SK-N-SH (cell line): ENCODE data around the gene DGCR6.
"Not testable (repeated sequence)": the region's sequence is repeated elsewhere in the genome, so short reads cannot be mapped to it uniquely, and the experiment has no call there.

Experiments
- CTCF ChIP-seq: fragments of 200-600 bp; sonication (generic); IDR thresholded peaks from 2 replicates; pipeline ENCODE4 v1.6.1; 2017; ENCODE audit warnings: antibody characterized with exemption, mild to moderate bottlenecking, moderate library complexity
- EP300 ChIP-seq, 2 experiments: IDR thresholded peaks; 2 replicates each; pipeline versions ENCODE4 v1.4.0 to v1.6.1; 2012; ENCODE audit warnings: borderline replicate concordance in 1 of 2, low read depth in 1 of 2, low read length in 1 of 2
- FOXM1 ChIP-seq: IDR thresholded peaks from 2 replicates; pipeline ENCODE4 v1.4.0; 2012; ENCODE audit warnings: low read depth, mild to moderate bottlenecking
- PBX3 ChIP-seq: IDR thresholded peaks from 2 replicates; pipeline ENCODE4; 2012
- POLR2AphosphoS5 ChIP-seq: IDR thresholded peaks from 2 replicates; pipeline ENCODE4 v1.6.1; 2012; ENCODE audit warnings: low read depth, low read length
- RCOR1 ChIP-seq: fragments of 150-350 bp; IDR thresholded peaks from 2 replicates; pipeline ENCODE4 v1.6.1; 2017; ENCODE audit warnings: antibody characterized with exemption, low read length
- REST ChIP-seq: IDR thresholded peaks from 2 replicates; pipeline ENCODE4 v1.6.1; 2012; ENCODE audit warnings: mild to moderate bottlenecking, low read depth, low read length, moderate library complexity

- not testable (repeated sequence) for TF ChIP-seq RCOR1; CTCF; EP300 (IDR thresholded peaks at IDR 0.05; ENCODE audit: borderline replicate concordance in 1 of 2, low read depth in 1 of 2, low read length in 1 of 2); REST; POLR2AphosphoS5; FOXM1; PBX3
These were observed 50.8 kb downstream of the DGCR6 start for GRCh38 chr22:18956956-18957355.
